ENCODE data around the gene NAV2.

The NAV2 gene

GRCh38 chr11:20048246-20048645 is 335.6 kb downstream of the NAV2 start:
- DNase-seq: no peak

- no peak for DNase-seq
These were observed 336.1 kb downstream of the NAV2 start for GRCh38 chr11:20048707-20049106.

DNA sequence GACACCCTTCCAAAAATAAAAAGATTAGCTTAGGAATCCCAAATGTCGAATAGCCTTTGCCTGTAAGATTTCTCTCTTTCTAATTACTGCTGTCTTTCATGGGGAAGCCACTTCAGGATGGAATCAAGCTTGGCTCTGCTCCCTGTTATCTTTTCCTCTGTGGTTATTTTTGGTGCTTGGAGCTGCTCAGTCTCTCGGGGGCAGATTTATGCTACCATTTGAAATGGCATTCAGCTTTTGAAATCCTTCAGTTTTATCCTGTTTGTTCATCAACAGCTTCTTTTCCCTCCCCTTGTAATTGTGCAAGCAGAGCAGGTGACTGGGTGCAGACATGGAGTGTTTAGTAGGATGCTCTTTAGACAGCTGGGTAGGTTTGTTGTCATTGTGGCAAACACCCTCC is 336.6 kb downstream of the NAV2 start:
- no peak for DNase-seq

- no peak for DNase-seq
These were observed 337.4 kb downstream of the NAV2 start for GRCh38 chr11:20050048-20050447.

- no peak for DNase-seq
These were observed 338.1 kb downstream of the NAV2 start for GRCh38 chr11:20050551-20051333.

- DNase-seq: no peak
These were observed 339.1 kb downstream of the NAV2 start for GRCh38 chr11:20051469-20052399.

GRCh38 chr11:20053572-20053971 is 340.9 kb downstream of the NAV2 start:
- DNase-seq: no peak

DNA sequence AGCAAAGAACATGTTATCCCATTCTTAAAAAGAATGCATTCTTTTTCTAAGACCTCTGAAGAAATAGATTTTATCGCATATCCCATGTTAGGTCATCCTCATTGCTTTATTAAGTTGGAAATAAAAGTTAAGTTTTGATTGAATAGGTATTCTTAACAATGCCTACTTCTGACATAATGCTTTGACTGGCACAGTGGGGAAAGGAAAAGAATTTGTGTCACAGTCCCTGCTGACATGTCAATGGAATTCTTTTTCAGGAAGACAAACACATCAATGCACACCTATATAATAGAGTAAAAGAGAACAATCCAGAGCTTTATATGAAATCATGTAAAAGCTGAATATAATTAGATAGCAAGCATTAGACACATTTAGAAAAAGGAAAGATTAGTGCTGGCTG is 341.9 kb downstream of the NAV2 start:
- DNase-seq: no peak

- DNase-seq: no peak
These were observed 342.7 kb downstream of the NAV2 start for GRCh38 chr11:20055312-20055711.

DNA sequence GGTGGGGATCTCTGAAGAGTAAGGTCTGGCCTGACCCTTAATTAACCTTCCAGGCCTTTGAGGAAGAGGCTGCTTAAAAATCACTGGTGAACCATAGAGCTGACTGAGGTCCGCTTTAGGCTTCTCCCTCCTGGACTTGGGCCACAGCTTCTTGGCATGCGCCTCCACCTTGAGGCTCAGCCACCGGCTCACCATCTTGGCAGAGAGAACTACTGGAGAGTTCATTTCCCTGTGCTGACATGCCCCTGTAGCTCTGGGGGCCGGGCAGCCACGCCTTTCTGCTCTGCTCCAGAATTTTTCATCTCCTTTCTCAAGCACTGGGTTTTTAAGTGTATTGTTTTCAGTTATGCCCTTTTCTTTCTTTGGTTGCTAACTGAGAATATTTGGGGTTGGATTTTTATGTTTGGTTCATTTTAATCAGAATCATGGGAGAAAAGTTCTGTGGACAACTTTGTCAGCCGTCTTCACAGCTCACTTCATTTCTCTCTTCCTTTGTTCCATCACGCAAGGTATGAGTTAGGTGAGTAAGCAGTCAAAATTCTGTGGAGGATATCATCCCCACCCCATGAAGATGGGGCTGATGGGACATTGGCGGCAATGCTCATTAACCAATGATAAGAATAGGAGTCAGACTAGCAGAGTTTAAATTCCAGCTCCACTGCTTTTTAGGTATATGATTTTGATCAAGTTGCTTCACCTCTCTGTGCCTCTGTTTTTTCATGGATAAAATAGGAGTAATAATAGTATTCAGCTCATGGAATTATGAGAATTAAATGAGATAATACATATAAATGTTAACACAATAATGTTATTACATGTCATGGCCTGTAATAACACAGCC is 343.7 kb downstream of the NAV2 start:
- DNase-seq: peak in 7 of 56 donors; percentile 12 to 39 (median 24)

- DNase-seq: no peak
These were observed 344.6 kb downstream of the NAV2 start for GRCh38 chr11:20056950-20057943.

GRCh38 chr11:20058749-20059458 is 346.3 kb downstream of the NAV2 start:
- DNase-seq: no peak

- no peak for DNase-seq
These were observed 347.0 kb downstream of the NAV2 start for GRCh38 chr11:20059587-20060021.

DNA sequence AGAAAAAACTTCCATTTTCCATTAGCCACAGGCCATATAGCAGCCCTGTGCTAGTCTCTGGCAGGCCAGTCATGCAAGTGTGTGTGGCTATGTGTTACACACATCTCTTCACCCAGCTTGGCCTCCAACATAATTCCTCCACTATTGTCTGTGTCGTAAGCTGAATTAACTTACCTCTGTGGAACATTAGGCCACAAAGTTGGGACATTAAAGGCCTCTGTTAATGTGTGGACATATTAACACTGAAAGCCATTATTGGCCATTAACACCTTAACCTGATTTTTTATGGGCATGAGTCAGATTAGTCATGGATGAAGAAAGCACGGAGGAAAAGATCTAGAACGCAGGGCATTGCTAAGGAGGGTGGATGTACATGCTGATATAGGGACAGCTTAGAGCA is 347.5 kb downstream of the NAV2 start:
- no peak for DNase-seq

GRCh38 chr11:20060647-20061205 is 348.1 kb downstream of the NAV2 start:
- DNase-seq: no peak

GRCh38 chr11:20061776-20062175 is 349.1 kb downstream of the NAV2 start:
- DNase-seq: no peak

DNA sequence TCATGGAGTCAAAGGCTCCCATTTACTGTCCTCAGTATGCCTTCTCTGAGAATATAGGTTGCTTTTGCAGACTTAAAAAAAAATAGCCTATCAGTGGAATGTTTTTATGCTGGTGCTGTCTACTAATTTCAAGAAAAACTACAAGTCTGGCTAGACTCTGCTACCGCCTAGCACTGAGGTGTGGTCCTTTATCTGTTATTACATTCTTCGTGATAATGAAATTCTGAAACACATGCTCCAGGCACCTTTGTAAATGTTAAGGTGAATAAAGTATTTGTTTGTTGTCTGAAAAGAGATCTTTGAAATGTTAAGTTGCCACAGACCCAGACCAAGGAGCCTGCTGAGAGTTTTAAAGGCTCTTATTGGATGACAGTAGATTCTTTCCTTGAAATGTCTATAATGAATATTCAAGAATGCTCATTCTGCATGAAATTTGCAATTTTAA is 352.3 kb downstream of the NAV2 start:
- DNase-seq: no peak

DNA sequence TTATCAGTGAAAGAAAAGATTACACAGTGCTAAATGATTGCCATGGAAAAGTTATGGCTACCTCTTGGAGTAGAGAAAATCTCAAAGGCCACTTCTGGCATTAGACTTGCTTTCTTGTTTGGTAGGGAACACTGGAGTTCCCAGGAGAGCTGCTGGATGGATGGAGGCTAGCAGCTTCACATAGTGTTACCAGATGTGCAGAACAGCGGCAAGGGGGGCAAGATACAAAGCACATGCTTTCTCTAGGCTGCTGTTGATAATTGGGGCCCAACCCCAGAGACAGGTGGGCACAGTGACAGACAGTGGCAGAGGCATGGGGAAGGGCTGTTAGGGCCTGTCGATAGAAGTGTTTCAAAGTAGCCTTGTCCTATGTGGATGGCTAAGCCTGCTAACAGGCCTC is 352.8 kb downstream of the NAV2 start:
- DNase-seq: no peak

Data from nucleus accumbens (tissue), 56 donors.